ENCODE measurements around the gene SND1. TPM values are rescaled to one million over a fixed set of nuclear protein-coding genes. Genes with fewer than 3 reads are reported as not detected.
"Not testable (repeated sequence)": the region's sequence is repeated elsewhere in the genome, so short reads cannot be mapped to it uniquely, and the experiment has no call there.

SND1 gene
- total RNA-seq, 2 experiments from 2014 or later, result 193 to 214 TPM

- Mint-ChIP-seq H3K27ac (no peak overlapping the region), H3K4me1 (peaks cover 20% of the 10 kb centered on the region), H3K9me3 (ENCODE audit: low read depth) (no peaks in the 10 kb centered on the region), H3K4me3 (no peak overlapping the region), H3K36me3 (ENCODE audit: low read depth) (peaks cover 11% of the 10 kb centered on the region), H3K27me3 (no peaks in the 10 kb centered on the region)
- intact Hi-C loops (cut with DNase I, micrococcal nuclease), result no loop called here
- POLR2A ChIA-PET, result no interaction called here
- DNase-seq, result peak; percentile 34
- CTCF ChIA-PET, result no interaction called here
- peak; percentile 38 for ATAC-seq
These were observed 447.2 kb downstream of the SND1 start for GRCh38 chr7:128099204-128099671.

DNA sequence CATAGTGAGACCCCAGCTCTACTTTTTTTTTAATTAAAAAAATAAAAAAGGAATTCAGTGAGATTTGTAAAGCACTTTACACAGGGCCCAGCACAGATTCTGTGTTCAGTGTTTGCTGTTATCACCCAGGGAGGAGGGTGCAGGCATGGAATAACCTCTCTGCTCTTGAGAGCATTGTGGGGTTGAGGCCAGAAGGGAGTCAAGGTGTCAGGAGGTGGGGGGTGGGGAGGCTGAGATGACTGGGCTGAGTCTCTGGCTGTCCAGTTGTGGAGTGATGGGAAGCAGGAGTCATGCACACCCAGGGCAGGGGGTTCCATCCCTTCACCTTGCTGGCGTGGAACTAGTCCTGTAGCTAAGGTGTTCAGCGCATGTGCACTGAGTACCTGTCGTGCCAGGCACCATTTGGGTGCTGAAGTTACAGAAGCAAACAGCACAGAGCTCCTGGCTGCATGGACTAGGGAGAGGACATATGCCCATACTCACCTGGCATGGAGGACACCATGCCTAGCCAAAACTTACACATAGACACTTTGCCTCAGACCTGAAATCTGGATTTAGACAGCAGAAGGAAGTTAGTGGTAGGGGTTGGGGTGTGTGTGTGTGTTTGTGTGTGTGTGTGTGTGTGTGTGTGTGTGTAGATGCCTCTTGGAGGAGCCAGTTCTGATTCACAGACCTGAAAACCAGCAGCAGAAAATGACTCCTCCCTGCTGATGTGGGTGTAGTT is 448.4 kb downstream of the SND1 start:
- ChIA-PET POLR2A (no interaction called here), CTCF (no interaction called here)

DNA sequence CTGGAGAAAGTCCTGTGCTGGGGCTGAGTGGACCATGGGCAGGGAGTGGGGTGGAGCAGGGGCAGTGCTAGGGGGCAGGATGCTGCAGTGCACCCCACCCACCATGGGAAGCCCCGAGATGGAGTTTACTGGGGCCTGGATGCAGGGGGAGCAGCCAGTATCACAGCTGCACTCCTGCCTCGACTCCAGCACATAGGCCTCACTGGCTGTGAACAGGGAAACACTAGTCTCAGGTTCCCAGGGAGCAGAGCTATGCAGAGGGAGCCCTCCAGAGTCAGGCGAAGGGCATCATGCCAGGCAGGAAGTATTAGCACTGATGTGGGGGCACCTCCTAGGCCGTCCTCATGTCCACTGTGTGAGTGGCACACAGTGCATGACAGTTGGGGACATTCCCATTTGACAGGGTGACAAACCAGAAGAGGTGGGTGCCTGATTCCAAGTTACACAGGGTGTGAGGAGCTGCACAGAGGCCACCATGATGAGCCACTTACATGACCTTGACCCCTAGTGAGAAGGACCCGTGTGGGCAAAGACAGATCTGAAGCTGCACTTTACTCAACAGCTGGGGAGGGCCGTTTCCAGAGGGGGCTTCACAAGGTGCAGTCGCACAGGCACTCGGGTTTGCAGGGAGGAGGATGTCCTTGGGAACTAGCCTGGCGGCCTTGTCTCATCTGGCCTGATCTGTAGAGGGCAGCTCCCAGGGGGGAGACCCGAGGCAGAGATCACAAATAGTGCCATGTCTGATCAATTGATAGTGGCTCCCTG is 449.1 kb downstream of the SND1 start:
- no peak overlapping the region for H3K27ac Mint-ChIP-seq

More for the DNA sequence above, 448.4 kb downstream of the SND1 start:
- ATAC-seq, result peak; percentile 20
- Mint-ChIP-seq H3K4me3 (no peak overlapping the region), H3K27ac (no peak overlapping the region), H3K4me1 (peaks cover 27% of the 10 kb centered on the region), H3K9me3 (ENCODE audit: low read depth) (no peaks in the 10 kb centered on the region), H3K36me3 (ENCODE audit: low read depth) (peaks cover 7% of the 10 kb centered on the region), H3K27me3 (peaks cover 2% of the 10 kb centered on the region)
- DNase-seq, result no peak
- intact Hi-C loops (cut with DNase I, micrococcal nuclease), result no loop called here

GRCh38 chr7:128102490-128103291 is 450.7 kb downstream of the SND1 start:
- peaks cover 41% of the 10 kb centered on the region for H3K4me1 Mint-ChIP-seq
- no peaks in the 10 kb centered on the region for H3K9me3 Mint-ChIP-seq (ENCODE audit: low read depth)
- no peak overlapping the region for H3K4me3 Mint-ChIP-seq
- ATAC-seq, result no peak
- no peak for DNase-seq
- intact Hi-C loops (cut with DNase I, micrococcal nuclease), result loop anchor here in 1 of 2 experiments (2.0 kb wide), 1 partner anchor 70 kb away; no protein-coding TSS in a partner anchor
- H3K27me3 Mint-ChIP-seq, result peaks cover 2% of the 10 kb centered on the region
- H3K36me3 Mint-ChIP-seq (ENCODE audit: low read depth), result peaks cover 2% of the 10 kb centered on the region
- H3K27ac Mint-ChIP-seq, result no peak overlapping the region
- ChIA-PET POLR2A (no interaction called here), CTCF (interaction anchor here (1.1 to 4.8 kb wide), 4 partner anchors 25 to 110 kb away, joined by 3 to 20 read pairs (median 5); no protein-coding TSS in a partner anchor)

More for the DNA sequence above, 449.1 kb downstream of the SND1 start:
- H3K36me3 Mint-ChIP-seq (ENCODE audit: low read depth), result peaks cover 3% of the 10 kb centered on the region
- intact Hi-C loops (cut with DNase I, micrococcal nuclease), result no loop called here
- H3K9me3 Mint-ChIP-seq (ENCODE audit: low read depth), result no peaks in the 10 kb centered on the region
- ChIA-PET CTCF (interaction anchor here (4.8 kb wide), 1 partner anchor 108 kb away, joined by 20 read pairs; no protein-coding TSS in a partner anchor), POLR2A (interaction anchor here (0.6 kb wide), 2 partner anchors 13 to 474 kb away, joined by 3 to 9 read pairs; no protein-coding TSS in a partner anchor)
- H3K4me3 Mint-ChIP-seq, result no peak overlapping the region
- no peak for DNase-seq
- ATAC-seq, result no peak
- peaks cover 28% of the 10 kb centered on the region for H3K4me1 Mint-ChIP-seq
- H3K27me3 Mint-ChIP-seq, result peaks cover 2% of the 10 kb centered on the region

GRCh38 chr7:128103498-128104107 is 451.6 kb downstream of the SND1 start:
- DNase-seq (peak; percentile 50), ATAC-seq (peak; percentile 35)
- intact Hi-C loops (cut with DNase I, micrococcal nuclease), result loop anchor here in 1 of 2 experiments (2.0 kb wide), 1 partner anchor 71 kb away; no protein-coding TSS in a partner anchor
- CTCF ChIA-PET, result interaction anchor here (0.8 to 4.8 kb wide), 4 partner anchors 26 to 395 kb away, joined by 3 to 20 read pairs (median 4); no protein-coding TSS in a partner anchor
- POLR2A ChIA-PET, result interaction anchor here (0.6 to 1.1 kb wide), 2 partner anchors 11 to 176 kb away, joined by 3 read pairs; no protein-coding TSS in a partner anchor
- Mint-ChIP-seq H3K27ac (no peak overlapping the region), H3K36me3 (ENCODE audit: low read depth) (no peaks in the 10 kb centered on the region), H3K27me3 (peaks cover 2% of the 10 kb centered on the region), H3K4me3 (peak overlapping the region; percentile 76), H3K9me3 (ENCODE audit: low read depth) (no peaks in the 10 kb centered on the region), H3K4me1 (peaks cover 47% of the 10 kb centered on the region)

- peaks cover 53% of the 10 kb centered on the region for H3K4me1 Mint-ChIP-seq
- DNase-seq, result peak; percentile 40
These were observed 452.2 kb downstream of the SND1 start for GRCh38 chr7:128104108-128104742.

DNA sequence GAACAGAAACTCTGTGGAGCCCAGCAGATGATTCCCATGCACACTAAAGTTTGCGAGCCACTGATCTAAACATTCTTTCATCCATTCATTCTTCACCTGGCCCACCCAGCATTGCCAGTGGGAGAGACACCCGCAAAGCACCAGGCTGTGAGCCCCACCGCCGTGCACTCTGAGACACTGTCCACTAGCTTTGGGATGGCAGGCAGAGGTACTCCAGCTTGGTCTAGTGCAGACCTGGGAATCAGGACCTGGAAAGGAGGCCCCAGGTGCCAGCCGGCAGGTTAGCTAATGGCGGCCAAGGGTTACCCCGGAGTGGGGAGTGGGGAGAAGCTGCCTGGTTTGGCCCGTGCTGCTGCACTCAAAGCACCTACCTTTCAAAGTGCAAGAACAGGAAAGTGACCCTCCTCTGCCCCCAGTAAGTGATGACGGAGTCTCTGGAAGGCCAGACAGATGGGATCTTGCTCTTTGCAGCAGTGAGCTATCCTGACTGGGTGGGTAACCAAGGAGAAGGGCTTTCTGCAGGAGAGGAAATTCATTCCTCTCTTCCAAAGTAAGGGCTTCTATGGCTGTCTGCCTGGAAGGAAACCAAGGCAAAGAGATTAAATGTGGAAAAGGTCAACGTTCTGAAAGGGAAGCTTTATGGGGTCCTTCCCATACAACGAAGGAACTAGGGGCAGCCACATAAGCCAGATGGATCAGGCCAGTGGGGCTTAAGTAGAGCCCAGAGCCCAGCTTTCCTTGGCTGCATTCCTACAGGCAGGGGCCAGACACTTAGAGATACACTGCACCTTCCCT is 453.4 kb downstream of the SND1 start:
- ChIA-PET POLR2A (interaction anchor here (0.7 kb wide), 1 partner anchor 104 kb away, joined by 3 read pairs; no protein-coding TSS in a partner anchor), CTCF (interaction anchor here (1.4 to 4.8 kb wide), 2 partner anchors 9 to 104 kb away, joined by 3 to 20 read pairs; no protein-coding TSS in a partner anchor)
- ATAC-seq, result no peak
- Mint-ChIP-seq H3K4me1 (peaks cover 57% of the 10 kb centered on the region), H3K9me3 (ENCODE audit: low read depth) (no peaks in the 10 kb centered on the region), H3K36me3 (ENCODE audit: low read depth) (no peaks in the 10 kb centered on the region), H3K4me3 (no peak overlapping the region), H3K27ac (no peak overlapping the region), H3K27me3 (peaks cover 2% of the 10 kb centered on the region)
- intact Hi-C loops (cut with DNase I, micrococcal nuclease), result no loop called here
- peak; percentile 2 for DNase-seq

More at GRCh38 chr7:128104108-128104742, 452.2 kb downstream of the SND1 start:
- ChIA-PET CTCF (interaction anchor here (0.6 to 4.8 kb wide), 3 partner anchors 9 to 396 kb away, joined by 3 to 20 read pairs (median 3); no protein-coding TSS in a partner anchor), POLR2A (interaction anchor here (0.6 to 1.1 kb wide), 2 partner anchors 12 to 177 kb away, joined by 3 read pairs; no protein-coding TSS in a partner anchor)
- Mint-ChIP-seq H3K4me3 (peak overlapping the region; percentile 76), H3K9me3 (ENCODE audit: low read depth) (no peaks in the 10 kb centered on the region), H3K27me3 (peaks cover 2% of the 10 kb centered on the region), H3K27ac (no peak overlapping the region), H3K36me3 (ENCODE audit: low read depth) (no peaks in the 10 kb centered on the region)
- ATAC-seq, result peak; percentile 9
- intact Hi-C loops (cut with DNase I, micrococcal nuclease), result no loop called here

DNA sequence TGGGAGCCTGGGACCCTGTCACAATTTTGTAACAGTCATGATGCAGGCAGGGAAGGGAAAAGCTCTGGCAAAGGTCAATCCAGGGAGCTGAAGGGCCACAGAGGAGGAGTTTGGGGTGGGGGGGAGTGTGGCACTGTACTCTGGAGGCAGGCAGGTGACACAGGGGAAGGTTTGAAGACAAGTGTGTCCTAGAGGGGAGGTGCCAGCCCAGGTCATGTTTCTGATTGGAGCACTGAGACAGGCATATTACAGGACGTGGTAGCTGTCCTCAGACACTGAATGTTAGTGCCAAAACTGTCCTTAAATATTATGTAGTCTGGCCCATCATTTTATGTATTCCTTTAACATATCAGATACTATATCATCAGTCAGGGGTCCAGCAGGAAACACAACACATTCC is 454.8 kb downstream of the SND1 start:
- DNase-seq, result no peak
- H3K9me3 Mint-ChIP-seq (ENCODE audit: low read depth), result no peaks in the 10 kb centered on the region
- H3K4me3 Mint-ChIP-seq, result no peak overlapping the region
- ChIA-PET CTCF (interaction anchor here (0.8 to 1.4 kb wide), 2 partner anchors 10 to 29 kb away, joined by 3 read pairs; no protein-coding TSS in a partner anchor), POLR2A (no interaction called here)
- H3K36me3 Mint-ChIP-seq (ENCODE audit: low read depth), result no peaks in the 10 kb centered on the region
- H3K27ac Mint-ChIP-seq, result no peak overlapping the region
- no peak for ATAC-seq
- H3K27me3 Mint-ChIP-seq, result peaks cover 2% of the 10 kb centered on the region
- H3K4me1 Mint-ChIP-seq, result peaks cover 65% of the 10 kb centered on the region
- intact Hi-C loops (cut with DNase I, micrococcal nuclease), result no loop called here

- ATAC-seq; H3K9me3 Mint-ChIP-seq (ENCODE audit: low read depth); H3K27me3 Mint-ChIP-seq; H3K4me3 Mint-ChIP-seq; H3K27ac Mint-ChIP-seq; H3K36me3 Mint-ChIP-seq (ENCODE audit: low read depth); intact Hi-C loops (cut with DNase I, micrococcal nuclease); DNase-seq; POLR2A ChIA-PET: not testable (repeated sequence)
- CTCF ChIA-PET, result interaction anchor here (0.8 kb wide), 1 partner anchor 28 kb away, joined by 3 read pairs; no protein-coding TSS in a partner anchor
- H3K4me1 Mint-ChIP-seq, result peaks cover 72% of the 10 kb centered on the region
These were observed 455.5 kb downstream of the SND1 start for GRCh38 chr7:128107516-128107915.
